Activated T-cell treated with anti-CD3 and anti-CD28 coated beads for 1 hour (primary cell): ENCODE results near the gene LRRC26.

Experiments used
- DNase-seq: peaks from one replicate; pipeline ENCODE4 v3.0.0-alpha.2; 2020; ENCODE audit warnings: low read depth

The LRRC26 gene

DNA sequence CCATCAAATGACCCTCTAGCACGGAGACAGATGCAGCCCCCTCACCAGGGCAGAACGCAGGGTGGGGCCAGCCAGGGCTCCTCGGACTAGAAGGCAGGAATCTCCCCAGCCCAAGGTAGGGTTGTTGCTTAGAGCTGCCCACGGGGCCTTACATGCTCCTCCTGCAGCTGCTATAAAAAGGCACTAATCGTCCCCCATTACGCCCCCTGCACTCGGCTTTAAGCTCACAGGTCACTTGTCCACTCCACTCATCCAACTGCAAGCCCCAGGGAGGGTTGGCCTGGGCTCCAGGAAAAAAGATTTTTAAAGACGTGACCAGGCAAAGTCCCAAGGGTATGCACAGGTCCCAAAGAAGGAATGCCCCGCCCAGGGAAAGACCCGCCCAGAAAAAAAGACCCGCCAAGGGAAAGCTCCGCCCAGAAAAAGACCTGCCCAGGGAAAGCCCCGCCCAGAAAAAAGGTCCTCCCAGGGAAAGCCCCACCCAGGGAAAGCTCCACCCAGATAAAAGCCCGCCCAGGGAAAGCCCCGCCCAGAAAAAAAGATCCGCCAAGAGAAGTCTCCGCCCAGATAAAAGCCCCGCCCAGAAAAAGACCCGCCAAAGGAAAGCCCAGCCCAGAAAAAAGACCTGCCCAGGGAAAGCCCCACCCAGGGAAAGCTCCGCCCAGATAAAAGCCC lies 19.8 kb downstream of the LRRC26 start:
- no peak for DNase-seq

DNA sequence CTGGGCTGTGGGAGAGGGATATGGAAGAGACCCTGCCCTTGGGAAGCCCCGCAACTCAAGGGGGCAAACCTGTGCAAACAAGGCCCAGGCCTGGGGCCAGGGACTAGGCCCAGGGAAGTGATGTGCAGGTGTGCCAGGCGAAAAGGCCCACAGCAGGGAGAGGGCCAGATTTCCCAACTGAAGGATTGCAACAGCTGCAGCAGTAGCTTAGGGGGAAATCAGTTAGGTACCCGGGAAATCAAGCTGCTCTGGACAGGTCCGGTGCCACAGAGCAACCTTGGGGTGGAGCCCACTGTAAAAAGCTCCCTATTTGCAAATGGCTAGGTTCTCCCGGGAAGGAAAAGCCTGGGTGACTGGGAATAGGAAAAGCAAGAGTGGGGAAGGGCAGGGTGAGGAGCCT lies 20.5 kb downstream of the LRRC26 start:
- DNase-seq = no peak

DNA sequence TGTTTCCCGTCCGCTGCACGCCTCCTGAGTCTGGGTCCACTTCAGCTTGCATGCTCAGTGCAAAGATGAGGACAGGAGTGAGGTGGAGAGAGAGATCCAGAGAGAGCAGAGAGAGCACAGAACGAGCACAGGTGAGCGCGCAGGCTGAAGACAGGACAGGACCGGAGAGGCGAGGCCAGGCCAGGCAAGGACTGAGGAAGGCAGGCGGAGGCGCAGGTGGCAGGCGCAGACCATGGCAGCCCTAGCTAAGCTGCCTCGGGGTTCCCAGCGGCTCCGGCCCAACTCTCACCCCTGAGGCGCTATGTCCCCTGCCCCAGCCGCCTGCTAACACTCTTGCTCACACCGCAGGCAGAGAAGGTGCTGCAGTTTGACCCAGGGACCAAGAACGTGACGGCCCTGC lies 21.2 kb downstream of the LRRC26 start:
- DNase-seq = no peak

DNA sequence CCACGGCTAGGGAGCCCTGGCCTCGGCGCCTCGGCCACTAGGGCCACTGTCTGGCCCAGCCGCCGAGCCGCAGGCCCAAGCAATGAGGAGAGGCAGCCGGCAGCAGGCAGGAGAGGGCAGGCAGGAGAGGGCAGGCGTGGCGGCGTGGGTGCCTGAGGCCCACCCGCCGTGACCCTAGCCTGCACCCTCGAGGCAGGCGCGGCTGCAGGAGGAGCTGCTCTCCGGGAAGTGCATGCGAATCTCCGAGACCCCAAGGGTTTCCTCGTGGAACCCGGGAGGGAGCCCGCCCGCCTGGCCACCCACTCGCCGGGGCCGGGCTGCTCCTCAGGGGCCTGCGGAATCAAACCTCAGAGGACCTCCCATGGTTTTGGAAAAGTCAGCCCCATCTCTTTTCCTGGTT lies 21.6 kb downstream of the LRRC26 start:
- no peak for DNase-seq

DNA sequence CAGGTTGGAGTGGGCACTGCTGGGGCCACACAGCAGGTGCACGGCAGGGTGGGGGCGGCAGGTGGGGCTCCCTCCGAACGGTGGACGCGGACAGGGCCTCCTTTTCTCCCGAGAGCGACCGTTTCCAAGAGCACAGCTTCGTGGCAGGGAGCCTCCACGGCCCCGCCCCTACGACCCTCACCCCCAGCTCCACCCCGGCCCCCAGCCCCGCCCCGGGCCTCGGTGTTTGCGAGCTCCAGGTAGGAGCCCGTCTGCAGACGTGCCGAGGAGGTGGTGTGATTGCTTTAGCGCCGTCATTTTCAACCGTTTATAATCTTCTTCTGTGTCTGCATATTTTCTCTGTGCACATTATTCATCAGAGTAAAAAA lies 22.1 kb downstream of the LRRC26 start:
- DNase-seq = no peak

DNA sequence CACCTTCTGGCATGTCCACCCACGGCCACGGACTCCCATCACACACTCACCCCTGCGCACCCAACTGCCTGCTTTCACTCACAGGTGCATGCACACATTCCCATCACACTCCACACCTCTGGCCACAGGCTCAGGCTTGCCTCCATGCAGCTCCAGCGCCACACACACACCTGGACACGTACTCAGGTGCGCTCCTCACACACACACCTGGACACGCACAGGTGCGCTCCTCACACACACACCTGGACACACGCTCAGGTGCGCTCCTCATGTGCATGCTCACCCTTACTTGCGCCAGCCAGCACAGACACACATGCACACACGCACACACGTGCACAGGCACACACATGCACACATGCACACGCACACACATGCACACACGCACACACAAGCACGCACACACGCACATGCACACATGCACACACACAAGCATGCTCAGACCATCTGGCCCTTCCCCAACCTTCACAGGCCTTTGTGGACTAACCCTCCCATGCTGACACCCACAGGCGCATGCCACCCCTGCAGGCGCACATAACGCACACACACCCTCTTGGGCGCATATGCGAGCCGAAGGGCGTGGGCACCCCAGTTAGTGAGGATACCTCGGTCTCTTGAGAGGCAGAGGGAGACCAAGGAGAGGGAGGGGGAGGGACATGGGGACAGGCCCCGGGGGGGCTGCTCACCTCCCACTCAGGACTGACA lies 22.6 kb downstream of the LRRC26 start:
- no peak for DNase-seq

DNA sequence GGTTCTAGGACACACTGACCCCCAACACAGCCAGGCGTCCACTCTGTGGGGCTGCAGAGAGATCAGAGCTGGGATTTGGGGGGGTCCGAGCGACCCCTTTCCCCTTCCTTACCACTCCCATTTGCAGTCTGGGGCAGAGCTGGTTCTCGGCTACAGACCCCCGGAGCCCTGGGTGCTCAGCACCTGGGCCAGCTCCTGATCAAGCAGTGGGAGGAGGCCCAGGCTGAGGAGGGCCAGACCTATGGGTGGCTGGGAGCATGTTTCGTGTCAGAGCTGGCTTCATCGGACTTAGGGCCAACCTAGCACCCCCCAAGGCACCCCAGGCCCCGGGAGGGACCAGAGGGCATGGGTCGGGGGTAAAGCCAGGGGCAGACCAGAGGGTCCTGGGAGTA lies 23.3 kb downstream of the LRRC26 start:
- no peak for DNase-seq

DNA sequence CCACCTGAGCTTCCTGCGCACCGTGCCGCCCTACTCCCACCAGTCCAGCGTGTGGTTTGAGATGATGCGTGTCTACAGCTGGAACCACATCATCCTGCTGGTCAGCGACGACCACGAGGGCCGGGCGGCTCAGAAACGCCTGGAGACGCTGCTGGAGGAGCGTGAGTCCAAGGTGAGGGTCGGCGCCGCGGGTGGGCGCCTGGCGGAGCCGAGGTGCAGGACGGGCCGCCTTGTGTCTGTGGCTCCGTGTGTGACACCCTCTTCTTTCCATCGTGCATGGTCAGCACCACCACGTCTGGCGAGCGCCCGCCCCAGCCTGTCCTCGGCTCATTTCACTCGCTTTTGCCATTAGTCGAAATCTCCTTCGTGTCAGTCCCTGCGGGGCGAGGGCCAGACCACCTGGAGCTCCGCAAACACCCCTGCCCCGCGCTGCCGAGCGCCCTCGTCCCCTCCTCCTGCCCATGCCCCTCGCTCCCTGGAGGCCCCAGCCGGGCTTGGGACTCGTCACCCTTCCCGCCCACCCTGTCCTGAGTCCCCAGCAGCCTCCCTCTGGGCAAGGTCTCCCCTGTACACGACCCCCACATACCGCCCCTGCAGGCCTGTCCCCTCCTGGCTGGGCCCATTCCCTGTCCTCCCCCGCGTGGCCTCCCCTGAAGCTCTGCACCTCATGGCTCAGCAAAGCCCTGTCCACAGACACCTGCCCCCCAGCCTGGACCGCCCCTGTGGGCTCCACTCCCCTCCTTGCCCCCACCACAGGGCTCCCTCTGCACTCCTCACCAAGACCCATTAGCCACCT lies 23.9 kb downstream of the LRRC26 start:
- DNase-seq = no peak

DNA sequence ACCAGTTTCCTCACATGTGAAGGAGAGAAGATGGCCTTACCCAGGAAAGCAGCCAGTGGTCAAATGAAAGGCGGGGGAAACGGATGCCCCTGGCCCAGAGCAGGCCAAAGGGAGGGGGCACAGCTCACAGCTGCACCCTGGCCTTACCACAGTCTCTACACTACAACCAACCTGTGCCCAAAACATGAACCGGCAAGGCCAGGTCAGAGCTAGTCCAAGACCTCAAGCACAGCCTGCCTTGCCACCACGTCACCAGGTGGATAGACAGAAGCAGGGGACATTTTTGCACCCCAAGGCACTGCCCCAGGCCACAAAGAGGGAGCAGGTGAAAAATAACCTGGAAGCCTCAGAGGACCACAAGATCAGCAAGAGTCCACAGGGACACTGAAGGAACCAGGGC lies 26.4 kb downstream of the LRRC26 start:
- no peak for DNase-seq

DNA sequence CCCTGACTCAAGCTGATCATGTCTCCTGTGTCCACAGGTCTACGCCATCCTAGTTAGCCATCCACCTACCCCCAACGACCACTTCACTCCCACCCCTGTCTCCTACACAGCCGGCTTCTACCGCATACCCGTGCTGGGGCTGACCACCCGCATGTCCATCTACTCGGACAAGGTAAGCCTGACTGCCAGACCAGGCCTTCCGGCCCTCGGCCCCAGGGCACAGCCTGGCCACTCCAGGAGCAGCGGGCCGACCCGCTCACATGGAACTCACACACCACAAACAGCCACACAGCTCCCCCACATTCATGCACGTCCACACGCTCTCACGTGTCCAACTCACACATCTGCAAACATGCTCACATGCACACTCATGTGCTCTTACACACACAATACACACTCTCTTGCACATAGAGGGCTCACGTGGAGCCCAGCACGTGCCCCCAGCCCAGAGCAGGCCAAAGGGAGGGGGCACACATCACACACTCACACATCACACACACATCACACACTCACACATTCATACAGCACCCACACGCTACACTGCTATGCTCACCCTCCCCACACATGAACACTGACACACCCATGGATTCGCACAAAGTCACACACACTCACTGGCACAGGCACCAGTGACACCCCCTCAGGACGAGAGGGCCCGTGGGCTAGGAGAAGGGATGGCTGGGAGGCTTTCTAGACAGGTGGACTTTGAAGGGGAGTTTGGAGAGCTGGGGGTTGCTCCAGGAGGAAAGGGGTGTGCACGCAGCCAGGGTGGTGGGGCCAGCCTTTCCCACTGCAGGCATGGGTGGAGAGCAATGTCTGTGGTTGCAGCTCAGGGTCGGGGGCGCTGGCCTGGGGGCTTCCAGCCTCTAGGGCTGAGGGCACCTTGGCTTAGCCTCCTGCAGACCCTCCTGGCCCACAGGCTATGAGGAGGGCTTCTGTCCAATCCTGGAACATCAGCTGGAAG lies 27.6 kb downstream of the LRRC26 start:
- no peak for DNase-seq

DNA sequence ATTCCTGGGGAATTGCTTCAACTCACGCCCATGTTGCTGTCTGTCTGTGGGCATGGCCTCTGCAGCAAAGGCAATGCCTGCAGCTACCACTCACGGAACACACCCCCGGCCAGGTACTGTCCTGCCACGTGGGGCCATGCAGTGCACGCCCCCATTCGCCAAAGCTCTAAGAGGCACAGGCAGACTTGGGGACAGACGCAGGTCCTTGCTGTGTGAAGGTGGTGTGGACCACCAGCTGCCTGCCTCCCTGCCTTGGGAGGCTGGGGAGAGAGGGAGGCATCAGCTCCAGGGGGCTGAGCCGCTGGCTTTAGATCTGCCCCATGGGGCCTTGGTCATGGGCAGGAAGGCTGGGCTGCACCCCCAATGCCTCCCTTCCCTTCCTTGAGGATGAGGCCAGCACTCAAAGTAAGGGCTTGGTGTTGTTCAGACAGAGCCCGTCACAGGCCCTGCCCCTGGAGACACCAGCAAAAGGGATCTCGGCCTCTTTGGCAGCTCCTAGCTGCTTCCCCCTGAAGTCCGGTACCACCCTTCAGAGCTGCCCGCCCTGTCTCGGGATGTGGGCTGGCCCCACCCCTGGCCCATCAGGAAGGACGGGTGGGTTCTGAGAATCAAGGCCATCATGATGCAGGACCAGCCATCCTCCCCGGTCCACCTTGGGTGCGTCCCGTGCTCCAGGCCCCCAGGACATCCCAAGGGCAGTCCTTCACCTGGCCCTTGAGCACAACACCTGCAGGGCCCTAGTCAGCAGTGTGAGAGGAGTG lies 28.6 kb downstream of the LRRC26 start:
- DNase-seq = no peak

DNA sequence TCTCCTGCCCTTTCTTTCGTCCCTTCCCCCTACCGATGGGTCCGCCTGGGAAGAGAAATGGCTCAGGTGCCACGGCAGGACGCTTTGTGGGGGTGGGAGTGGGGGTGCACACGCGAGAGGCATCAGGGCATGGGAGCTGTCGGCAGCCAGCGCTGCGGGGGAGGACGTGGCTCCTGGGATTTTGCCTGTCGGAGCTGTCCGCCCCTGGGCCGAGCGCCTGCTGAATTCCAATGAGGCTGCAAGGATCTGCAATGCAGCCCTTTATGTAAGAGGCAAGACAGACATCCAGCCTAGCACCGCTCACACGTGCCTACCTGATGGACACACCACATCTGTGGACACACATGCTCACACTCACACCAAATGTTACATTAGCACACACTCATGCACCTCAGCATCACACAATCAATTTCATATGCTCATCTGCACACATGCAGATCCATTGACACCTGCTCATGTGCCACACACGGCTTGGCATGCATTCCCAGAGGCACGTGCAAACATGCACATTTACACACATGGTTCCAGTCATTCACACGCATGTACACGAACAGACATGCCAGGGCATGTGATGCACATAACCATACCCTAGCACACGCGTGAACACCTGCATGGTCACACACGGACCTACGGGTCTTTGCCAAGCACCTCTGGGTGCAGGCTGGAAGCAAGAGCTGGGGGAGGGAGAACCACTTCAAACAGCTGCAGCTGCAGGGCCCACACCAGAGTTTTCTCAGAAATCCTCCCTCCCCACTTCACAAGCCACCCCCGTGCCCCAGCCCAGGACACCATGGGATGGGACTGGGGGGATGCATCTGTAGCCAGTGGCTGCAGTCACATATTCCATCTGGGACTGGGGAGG lies 29.5 kb downstream of the LRRC26 start:
- DNase-seq = no peak

DNA sequence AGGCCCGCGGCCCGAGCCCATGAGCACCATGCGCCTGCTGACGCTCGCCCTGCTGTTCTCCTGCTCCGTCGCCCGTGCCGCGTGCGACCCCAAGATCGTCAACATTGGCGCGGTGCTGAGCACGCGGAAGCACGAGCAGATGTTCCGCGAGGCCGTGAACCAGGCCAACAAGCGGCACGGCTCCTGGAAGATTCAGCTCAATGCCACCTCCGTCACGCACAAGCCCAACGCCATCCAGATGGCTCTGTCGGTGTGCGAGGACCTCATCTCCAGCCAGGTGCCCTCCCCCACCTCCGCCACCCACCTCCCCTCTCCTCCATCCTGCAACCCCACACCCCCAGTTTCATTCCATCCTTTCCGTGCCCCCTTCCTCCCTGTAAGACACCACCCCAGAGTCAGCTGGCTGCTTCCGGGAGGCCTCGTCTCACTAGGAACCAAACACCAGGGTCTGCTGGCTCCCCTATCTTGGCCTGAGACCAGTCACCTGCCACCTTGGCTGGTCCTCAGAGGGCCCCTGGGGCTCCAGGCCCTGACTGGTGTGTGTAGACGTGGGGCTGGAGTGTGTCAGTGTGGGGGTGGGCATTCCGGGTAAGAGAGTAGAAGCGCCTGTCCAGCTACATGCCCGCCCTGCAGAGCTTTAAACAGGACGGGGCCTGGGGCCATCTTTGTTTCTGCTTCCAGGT lies 30.2 kb downstream of the LRRC26 start:
- DNase-seq = no peak

DNA sequence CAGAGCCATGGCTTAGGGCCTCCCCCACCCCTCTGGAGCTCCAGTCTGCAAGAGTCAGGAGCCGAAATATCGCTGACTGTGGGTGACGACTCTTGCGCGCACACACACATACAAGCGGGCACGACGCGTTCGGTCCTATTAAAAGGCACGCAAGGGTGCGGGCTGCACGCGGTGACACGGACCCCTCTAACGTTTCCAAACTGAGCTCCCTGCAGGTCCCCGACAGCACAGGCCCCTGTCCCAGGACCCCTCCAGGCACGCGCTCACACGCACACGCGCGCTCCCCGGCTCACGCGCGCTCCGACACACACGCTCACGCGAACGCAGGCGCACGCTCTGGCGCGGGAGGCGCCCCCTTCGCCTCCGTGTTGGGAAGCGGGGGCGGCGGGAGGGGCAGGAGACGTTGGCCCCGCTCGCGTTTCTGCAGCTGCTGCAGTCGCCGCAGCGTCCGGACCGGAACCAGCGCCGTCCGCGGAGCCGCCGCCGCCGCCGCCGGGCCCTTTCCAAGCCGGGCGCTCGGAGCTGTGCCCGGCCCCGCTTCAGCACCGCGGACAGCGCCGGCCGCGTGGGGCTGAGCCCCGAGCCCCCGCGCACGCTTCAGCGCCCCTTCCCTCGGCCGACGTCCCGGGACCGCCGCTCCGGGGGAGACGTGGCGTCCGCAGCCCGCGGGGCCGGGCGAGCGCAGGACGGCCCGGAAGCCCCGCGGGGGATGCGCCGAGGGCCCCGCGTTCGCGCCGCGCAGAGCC lies 31.0 kb downstream of the LRRC26 start, which contains the start of gene GRIN1:
Gene GRIN1, plus strand, starts transcription at position 433 of the 746 bp plus-strand sequence. CDS start 333 bp downstream, outside the sequence.
- no peak for DNase-seq

DNA sequence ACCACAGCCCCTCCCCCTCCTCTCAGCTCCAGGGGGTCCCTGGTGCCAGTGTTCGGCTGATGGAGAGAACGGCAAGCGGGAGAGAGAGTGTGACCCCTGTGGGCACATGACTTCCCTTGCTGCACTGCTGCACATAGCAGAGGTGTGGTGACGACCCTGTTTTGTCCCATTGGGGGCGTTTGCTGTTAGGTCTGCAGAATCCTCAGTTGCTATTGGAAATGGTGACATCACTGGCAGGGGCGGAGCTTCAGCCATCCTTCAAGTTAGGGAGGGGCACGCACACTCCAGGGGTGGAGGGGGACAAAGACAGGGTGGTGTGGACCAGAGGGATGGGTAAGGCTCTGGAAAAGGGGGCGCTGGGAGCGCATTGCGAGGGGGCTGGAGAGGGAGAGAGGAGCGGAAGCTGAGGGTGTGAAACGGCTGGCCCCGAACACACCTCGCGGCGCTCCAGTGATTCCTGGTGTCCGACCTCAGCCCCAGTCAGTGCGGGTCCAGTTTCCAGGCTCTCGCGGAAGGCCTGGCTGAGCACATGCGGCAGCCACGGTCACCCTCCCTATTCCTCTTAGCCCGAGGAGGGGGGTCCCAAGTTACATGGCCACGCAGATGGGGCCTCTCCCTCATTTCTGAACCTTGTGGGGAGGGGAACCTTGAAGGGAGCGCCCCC lies 31.7 kb downstream of the LRRC26 start:
- DNase-seq = no peak

DNA sequence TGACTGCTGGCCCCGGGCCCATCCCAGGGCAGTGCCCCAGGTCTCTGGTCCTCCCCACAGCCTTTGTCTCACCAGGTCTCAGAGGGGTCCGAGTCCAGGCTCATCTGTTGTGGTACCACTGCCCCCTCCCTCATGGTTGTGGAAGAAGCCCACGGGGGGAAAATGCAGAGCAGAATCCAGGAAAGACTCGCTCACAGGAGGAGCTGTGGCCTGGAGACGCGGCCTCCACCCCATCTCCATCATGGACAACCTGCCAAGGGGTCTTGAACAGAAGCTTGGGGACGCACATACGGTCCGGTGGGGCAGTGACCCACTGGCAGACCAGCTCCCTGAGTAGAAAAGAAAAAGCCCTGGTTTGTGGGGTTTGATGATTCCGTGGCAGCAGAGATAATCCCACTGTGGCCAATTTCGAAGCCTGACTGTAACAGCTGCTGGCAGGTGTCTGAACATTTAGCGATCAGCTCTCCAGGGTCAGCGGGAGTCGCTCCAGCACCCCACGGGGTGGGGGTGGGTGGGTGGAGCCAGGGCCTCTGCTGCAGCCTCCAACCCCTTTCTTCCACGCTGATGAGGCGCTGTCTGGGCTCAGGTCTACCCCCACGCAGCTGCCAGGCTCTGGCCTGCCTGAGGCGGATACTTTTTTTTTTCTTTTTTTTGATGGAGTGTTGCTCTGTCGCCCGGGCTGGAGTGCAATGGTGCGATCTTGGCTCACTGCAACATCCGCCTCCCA lies 32.8 kb downstream of the LRRC26 start:
- DNase-seq = no peak

DNA sequence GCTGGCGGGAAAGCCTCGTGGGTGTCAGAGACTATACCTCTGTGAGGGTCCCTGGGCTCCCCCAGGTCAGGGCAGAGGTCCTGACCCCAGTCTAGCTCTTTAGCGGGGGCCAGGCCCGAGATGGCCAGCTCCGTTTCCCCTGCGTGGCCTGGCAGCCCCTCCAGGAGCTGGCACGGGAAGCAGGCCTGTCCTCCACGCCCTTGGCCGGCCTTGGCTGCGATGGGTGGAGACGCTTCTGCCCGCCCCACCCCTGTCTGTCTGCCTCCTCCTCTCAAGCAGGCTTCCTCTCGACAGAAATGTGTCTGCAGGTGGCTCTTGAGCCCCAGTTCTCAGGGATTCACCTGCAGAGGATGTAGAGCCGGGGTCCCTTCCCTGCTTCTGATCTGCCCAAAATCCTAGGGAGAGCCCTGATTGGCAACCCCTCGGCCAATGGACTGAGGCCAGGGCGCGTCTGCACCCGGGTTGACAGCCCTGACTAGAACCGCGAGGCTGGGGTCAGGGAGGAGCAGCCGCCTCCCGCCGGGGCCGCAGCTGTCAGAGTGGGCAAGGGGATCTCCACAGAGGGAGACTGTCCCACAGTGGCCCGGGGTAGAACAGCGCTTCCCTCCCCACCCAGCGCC lies 33.5 kb downstream of the LRRC26 start:
- DNase-seq = no peak
